ENCODE data around the gene LRRC38. TPM values are rescaled to one million over a fixed set of nuclear protein-coding genes. Genes with fewer than 3 reads are reported as not detected.

The LRRC38 gene
- total and polyA plus RNA-seq, 2 donors from 2014 or later = not detected

DNA sequence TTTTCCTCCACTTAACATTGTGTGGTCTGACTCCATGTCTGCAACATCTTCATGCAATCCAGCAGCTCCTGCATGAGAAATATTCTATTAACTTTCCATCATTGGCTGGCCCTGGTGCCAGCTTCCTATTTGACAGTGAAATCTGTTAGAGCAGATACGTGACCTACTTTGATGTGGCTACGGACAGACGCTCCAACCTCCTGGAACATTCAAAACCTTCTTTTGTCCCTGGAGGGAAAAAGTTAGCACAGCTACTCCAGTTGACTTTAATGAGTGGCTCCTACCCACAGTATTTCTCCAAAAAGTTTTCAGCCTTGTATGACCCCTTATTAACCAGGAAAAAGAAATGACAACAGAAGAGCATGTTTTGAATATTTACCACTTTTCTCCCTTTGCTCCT, 81.6 kb downstream of the LRRC38 start:
- no peaks in the 10 kb centered on the region for H3K36me3 ChIP-seq (ENCODE audit: control insufficient read depth in 2 of 3, insufficient read depth in 3 of 3, low read length in 3 of 3)
- no peak overlapping the region for H3K4me3 ChIP-seq (ENCODE audit: low read length in 3 of 3)
- FAIRE-seq (no peak), DNase-seq (no peak)
- H3K4me1 ChIP-seq (ENCODE audit: control insufficient read depth in 2 of 3, insufficient read depth in 2 of 3, low read depth in 1 of 3, low read length in 3 of 3) = no peaks in the 10 kb centered on the region
- no peaks in the 10 kb centered on the region for H3K27me3 ChIP-seq (ENCODE audit: control insufficient read depth, insufficient read depth, low read length)
- TF ChIP-seq, protein P1, sequence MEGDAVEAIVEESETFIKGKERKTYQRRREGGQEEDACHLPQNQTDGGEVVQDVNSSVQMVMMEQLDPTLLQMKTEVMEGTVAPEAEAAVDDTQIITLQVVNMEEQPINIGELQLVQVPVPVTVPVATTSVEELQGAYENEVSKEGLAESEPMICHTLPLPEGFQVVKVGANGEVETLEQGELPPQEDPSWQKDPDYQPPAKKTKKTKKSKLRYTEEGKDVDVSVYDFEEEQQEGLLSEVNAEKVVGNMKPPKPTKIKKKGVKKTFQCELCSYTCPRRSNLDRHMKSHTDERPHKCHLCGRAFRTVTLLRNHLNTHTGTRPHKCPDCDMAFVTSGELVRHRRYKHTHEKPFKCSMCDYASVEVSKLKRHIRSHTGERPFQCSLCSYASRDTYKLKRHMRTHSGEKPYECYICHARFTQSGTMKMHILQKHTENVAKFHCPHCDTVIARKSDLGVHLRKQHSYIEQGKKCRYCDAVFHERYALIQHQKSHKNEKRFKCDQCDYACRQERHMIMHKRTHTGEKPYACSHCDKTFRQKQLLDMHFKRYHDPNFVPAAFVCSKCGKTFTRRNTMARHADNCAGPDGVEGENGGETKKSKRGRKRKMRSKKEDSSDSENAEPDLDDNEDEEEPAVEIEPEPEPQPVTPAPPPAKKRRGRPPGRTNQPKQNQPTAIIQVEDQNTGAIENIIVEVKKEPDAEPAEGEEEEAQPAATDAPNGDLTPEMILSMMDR (IDR thresholded peaks at IDR 0.05; ENCODE audit: borderline replicate concordance, extremely low read depth, insufficient read depth) = no peak
- no peak overlapping the region for H3K27ac ChIP-seq (ENCODE audit: low read depth in 2 of 2, low read length in 2 of 2)
- intact Hi-C loops (cut with DNase I) = no loop called here
- H3K9me3 ChIP-seq (ENCODE audit: control insufficient read depth in 2 of 3, insufficient read depth in 1 of 3, low read length in 3 of 3) = no peaks in the 10 kb centered on the region
- H3K9ac ChIP-seq (ENCODE audit: low read length in 3 of 3) = no peak overlapping the region

DNA sequence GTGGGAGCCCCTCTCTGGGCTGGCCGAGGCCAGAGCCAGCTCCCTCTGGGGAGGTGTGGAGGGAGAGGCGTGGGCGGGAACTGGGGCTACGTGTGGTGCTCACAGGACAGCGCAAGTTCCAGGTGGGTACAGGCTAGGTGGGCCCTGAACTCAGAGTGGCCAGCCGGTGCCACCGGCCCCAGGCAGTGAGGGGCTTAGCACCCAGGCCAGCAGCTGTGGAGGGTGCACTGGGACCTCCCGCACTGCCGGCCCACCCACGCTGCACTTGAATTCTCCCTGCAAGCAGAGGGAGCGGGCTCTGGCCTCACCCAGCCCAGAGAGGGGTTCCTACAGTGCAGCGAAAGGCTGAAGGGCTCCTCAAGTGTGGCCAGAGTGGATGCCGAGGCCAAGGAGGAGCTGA, 83.3 kb downstream of the LRRC38 start:
- intact Hi-C loops (cut with DNase I) = no loop called here
- no peak for DNase-seq
- Histone ChIP-seq H3K9me3 (ENCODE audit: control insufficient read depth in 2 of 3, insufficient read depth in 1 of 3, low read length in 3 of 3) (no peaks in the 10 kb centered on the region), H3K4me3 (ENCODE audit: low read length in 3 of 3) (no peak overlapping the region), H3K36me3 (ENCODE audit: control insufficient read depth in 2 of 3, insufficient read depth in 3 of 3, low read length in 3 of 3) (no peaks in the 10 kb centered on the region), H3K9ac (ENCODE audit: low read length in 3 of 3) (no peak overlapping the region), H3K27me3 (ENCODE audit: control insufficient read depth, insufficient read depth, low read length) (no peaks in the 10 kb centered on the region), H3K4me1 (ENCODE audit: control insufficient read depth in 2 of 3, insufficient read depth in 2 of 3, low read depth in 1 of 3, low read length in 3 of 3) (no peaks in the 10 kb centered on the region), H3K27ac (ENCODE audit: low read depth in 2 of 2, low read length in 2 of 2) (no peak overlapping the region)
- TF ChIP-seq, protein P1 (IDR thresholded peaks at IDR 0.05; ENCODE audit: borderline replicate concordance, extremely low read depth, insufficient read depth) = no peak
- FAIRE-seq = no peak

Other genes starting within 250 kb of the LRRC38 start
- not detected for gene PRAMEF8, start 228.9 kb downstream of the LRRC38 start, total RNA-seq
- not detected for gene PRAMEF8, start 228.9 kb downstream of the LRRC38 start, polyA plus RNA-seq (ENCODE audit: insufficient read depth, low read depth, low replicate concordance)
- not detected for gene PRAMEF33, start 210.5 kb downstream of the LRRC38 start, total RNA-seq
- not detected for gene PRAMEF33, start 210.5 kb downstream of the LRRC38 start, polyA plus RNA-seq (ENCODE audit: insufficient read depth, low read depth, low replicate concordance)
- not detected for gene PRAMEF15, start 198.4 kb downstream of the LRRC38 start, total RNA-seq
- not detected for gene PRAMEF15, start 198.4 kb downstream of the LRRC38 start, polyA plus RNA-seq (ENCODE audit: insufficient read depth, low read depth, low replicate concordance)
- not detected for gene PRAMEF14, start 166.9 kb downstream of the LRRC38 start, total RNA-seq
- gene PRAMEF14, start 166.9 kb downstream of the LRRC38 start, polyA plus RNA-seq (ENCODE audit: insufficient read depth, low read depth, low replicate concordance) = not detected
- not detected for gene PRAMEF19, start 142.1 kb downstream of the LRRC38 start, total RNA-seq
- gene PRAMEF19, start 142.1 kb downstream of the LRRC38 start, polyA plus RNA-seq (ENCODE audit: insufficient read depth, low read depth, low replicate concordance) = not detected
- not detected for gene PRAMEF17, start 124.4 kb downstream of the LRRC38 start, total RNA-seq
- not detected for gene PRAMEF17, start 124.4 kb downstream of the LRRC38 start, polyA plus RNA-seq (ENCODE audit: insufficient read depth, low read depth, low replicate concordance)
- not detected for gene PRAMEF20, start 103.6 kb downstream of the LRRC38 start, total RNA-seq
- not detected for gene PRAMEF20, start 103.6 kb downstream of the LRRC38 start, polyA plus RNA-seq (ENCODE audit: insufficient read depth, low read depth, low replicate concordance)
- gene PDPN, start 69.8 kb upstream of the LRRC38 start, total RNA-seq = 4.6 TPM
- 7.4 TPM for gene PDPN, start 69.8 kb upstream of the LRRC38 start, polyA plus RNA-seq (ENCODE audit: insufficient read depth, low read depth, low replicate concordance)
- gene PRDM2, start 186.2 kb upstream of the LRRC38 start, total RNA-seq = 42.6 TPM
- gene PRDM2, start 186.2 kb upstream of the LRRC38 start, polyA plus RNA-seq (ENCODE audit: insufficient read depth, low read depth, low replicate concordance) = 8.2 TPM

Data from kidney (tissue), 14 donors.